22Rv1 (cell line): Measurements from ENCODE around the gene CCDC149.

Source experiments
- H3K27ac ChIP-seq: fragments of 450-650 bp; 2 replicates; pipeline ENCODE4 v1.5.1; 2017
- ZFX ChIP-seq: fragments of 450-650 bp; IDR thresholded peaks from 2 replicates; pipeline ENCODE4 v1.6.1; 2017; ENCODE audit warnings: antibody characterized with exemption, borderline replicate concordance
- TF ChIP-seq, protein P1 (sequence below): fragments of 450-650 bp; IDR thresholded peaks from 2 replicates; pipeline ENCODE4 v1.5.1; 2017; ENCODE audit warnings: mild to moderate bottlenecking

CCDC149 gene

GRCh38 chr4:24881508-24882196, 31.2 kb downstream of the CCDC149 start:
- TF ChIP-seq, protein P1, sequence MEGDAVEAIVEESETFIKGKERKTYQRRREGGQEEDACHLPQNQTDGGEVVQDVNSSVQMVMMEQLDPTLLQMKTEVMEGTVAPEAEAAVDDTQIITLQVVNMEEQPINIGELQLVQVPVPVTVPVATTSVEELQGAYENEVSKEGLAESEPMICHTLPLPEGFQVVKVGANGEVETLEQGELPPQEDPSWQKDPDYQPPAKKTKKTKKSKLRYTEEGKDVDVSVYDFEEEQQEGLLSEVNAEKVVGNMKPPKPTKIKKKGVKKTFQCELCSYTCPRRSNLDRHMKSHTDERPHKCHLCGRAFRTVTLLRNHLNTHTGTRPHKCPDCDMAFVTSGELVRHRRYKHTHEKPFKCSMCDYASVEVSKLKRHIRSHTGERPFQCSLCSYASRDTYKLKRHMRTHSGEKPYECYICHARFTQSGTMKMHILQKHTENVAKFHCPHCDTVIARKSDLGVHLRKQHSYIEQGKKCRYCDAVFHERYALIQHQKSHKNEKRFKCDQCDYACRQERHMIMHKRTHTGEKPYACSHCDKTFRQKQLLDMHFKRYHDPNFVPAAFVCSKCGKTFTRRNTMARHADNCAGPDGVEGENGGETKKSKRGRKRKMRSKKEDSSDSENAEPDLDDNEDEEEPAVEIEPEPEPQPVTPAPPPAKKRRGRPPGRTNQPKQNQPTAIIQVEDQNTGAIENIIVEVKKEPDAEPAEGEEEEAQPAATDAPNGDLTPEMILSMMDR = no peak
- no peak for TF ChIP-seq ZFX
- H3K27ac ChIP-seq = no peak overlapping the region

- no peak overlapping the region for H3K27ac ChIP-seq
- TF ChIP-seq, protein P1 = no peak
- no peak for TF ChIP-seq ZFX
Measured at GRCh38 chr4:24880186-24880585, 32.7 kb downstream of the CCDC149 start.

DNA sequence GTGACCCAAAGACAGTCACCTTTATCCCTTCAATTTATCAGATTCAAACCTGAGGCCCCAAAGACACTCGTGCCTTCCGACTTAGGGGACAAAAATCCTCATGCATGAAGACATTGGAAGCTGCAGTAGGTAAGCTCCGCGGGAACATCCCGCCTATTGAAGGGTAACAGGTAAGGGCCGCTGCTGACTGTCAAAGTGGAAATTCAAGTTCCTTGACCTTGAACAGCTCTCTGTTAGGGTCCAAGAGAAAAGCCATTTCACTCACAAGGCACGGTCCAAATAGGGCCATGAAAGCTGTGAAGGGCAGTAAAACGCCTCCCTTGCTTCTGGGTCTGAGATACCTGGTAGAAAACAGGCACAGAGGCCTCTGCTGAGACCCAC, 34.2 kb downstream of the CCDC149 start:
- TF ChIP-seq ZFX = no peak
- TF ChIP-seq, protein P1 = no peak
- H3K27ac ChIP-seq = no peak overlapping the region

- H3K27ac ChIP-seq = no peak overlapping the region
- TF ChIP-seq, protein P1 = no peak
- no peak for TF ChIP-seq ZFX
Measured at GRCh38 chr4:24877868-24878635, 34.8 kb downstream of the CCDC149 start.

GRCh38 chr4:24876431-24876830, 36.4 kb downstream of the CCDC149 start:
- H3K27ac ChIP-seq = no peak overlapping the region
- no peak for TF ChIP-seq ZFX
- TF ChIP-seq, protein P1 = no peak

DNA sequence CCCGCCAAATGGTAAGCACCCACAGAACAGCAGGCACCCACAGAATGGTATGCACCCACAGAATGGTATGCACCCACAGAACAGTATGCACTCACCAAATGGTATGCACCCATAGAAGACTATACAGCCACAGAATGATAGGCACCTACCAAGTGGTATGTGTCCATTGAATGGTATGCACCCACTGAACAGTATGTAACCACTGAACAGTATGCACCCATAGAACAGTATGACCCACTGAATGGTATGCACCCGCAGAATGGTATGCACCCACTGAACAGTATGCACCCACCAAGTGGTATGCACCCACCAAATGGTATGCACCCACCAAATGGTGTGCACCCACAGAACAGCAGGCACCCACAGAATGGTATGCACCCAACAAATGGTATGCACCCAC, 40.1 kb downstream of the CCDC149 start:
- no peak overlapping the region for H3K27ac ChIP-seq
- no peak for TF ChIP-seq ZFX

DNA sequence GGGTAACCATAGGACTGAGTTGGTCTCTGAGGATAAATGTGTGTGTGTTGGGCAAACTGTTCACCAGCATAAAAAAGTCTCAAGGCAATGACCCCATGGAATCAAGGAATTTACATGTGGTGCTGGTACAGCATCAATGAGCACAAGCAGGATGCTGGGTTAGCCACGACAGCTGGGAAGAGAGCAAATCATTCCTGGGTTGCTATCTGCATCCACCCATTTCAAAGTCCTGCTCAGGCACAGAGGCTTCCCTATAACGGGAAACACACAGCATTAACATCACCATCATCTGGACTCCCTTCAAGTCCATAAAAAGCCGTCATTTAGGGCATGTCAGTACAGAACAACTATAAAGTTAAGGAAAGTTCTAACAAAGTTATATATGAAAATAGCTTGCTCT, 41.6 kb downstream of the CCDC149 start:
- no peak overlapping the region for H3K27ac ChIP-seq
- TF ChIP-seq ZFX = no peak

- no peak overlapping the region for H3K27ac ChIP-seq
- TF ChIP-seq ZFX = no peak
- TF ChIP-seq, protein P1 = no peak
Measured at GRCh38 chr4:24867766-24868296, 45.0 kb downstream of the CCDC149 start.
